HUDEP-2 (cell line): ENCODE measurements around the gene NUP210.

Source experiments
- DNase-seq, 76 experiments: peaks; one replicate each; lab custom pipeline; 2025; ENCODE audit not compliant: unreplicated experiment in 76 of 76; lab: John Stamatoyannopoulos, UW

NUP210 gene

DNA sequence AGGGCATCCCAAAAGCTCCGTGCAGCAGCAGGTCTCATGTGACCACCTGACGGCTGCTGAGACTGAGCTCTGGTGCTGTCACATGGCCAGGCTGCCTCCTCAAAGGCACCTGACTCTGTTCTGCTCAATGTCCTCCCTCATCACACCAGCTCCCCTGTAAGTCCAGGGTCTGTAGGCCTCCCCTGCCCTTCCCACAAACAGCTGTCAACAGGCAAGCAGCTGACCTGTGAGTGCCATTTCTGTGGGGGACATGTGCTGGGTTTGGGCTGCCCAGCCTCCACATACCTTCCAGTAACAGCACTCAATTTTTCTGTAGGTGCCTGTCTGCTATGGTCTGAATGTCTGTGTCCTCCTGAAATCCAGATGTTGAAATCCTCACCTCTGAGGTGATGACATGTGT, 11.2 kb downstream of the NUP210 start:
- no peak for DNase-seq

DNA sequence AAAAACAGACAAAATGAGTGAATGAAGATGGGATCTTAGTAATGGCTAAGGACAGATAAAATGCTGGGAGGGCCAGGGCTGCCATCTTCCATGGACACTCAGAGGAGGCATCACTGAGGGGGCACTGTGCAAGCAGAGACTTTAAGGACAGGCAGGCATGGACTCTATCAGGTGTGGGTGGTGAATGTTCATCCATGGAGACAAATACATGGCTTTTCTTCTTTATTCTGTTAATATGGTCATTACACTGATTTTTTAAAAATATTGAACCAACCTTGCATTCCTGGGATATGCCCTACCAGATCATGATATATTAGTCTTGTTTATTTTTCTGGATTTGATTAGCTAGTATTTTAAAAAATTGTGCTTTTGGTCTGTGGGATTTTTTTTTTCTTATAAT, 12.2 kb downstream of the NUP210 start:
- DNase-seq, result no peak

DNA sequence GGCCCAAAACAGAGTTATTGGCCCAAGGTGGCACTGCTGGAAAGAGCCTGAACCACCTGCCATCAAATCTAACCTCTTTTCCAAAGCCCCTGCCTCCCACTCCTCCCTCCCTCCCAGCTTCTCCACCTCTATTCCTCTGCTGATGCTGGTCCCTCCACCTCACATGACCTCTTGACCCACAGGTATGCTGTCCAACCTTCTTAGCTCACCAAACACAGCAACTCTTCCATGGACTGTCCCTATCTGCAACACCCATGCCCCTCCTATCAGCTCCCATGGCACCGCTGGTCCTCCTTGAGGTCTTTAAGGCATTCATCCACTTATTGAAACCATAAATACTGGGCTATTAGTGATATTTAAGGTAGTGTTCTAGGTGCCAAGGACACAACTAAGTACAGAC, 12.6 kb downstream of the NUP210 start:
- no peak for DNase-seq

DNA sequence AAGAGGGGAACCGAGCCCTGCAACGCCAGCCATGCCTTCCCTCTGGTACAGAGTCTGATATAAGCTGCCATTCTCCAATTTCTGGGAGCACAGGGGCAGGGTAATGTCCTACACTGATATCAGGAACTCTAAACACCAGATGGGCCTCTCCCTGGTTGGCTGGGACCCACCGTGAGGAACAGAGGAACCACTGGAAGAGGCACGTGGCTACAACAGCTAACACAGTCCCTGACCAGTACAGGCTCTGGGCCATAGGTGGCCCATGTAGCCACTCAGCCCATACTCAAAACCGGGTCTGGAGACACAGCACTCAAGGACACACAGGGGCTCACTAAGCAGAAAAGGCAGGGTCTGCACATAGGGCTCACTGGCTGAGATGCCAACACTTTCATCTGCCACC, 13.9 kb downstream of the NUP210 start:
- peak in 9 of 76 experiments; percentile 5 to 28 (median 17) for DNase-seq

DNA sequence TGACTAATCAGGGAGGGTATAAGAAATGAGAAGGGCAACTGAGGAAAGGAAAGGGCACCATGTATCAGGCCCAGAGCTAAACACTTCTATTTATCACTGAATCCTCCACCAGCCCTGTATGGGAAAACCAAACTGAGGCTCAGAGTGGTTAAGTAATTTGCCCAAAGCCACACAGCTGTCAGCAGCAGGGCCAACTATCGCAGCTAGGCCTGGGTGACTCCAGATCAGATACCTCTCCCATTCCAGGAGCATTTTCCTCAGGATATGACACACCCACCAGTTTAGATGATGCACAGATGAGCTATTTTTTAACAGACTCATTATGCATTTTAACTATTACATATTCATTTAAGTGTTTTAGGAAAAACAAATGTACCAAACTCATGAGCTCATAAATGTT, 14.5 kb downstream of the NUP210 start:
- DNase-seq, result no peak

DNA sequence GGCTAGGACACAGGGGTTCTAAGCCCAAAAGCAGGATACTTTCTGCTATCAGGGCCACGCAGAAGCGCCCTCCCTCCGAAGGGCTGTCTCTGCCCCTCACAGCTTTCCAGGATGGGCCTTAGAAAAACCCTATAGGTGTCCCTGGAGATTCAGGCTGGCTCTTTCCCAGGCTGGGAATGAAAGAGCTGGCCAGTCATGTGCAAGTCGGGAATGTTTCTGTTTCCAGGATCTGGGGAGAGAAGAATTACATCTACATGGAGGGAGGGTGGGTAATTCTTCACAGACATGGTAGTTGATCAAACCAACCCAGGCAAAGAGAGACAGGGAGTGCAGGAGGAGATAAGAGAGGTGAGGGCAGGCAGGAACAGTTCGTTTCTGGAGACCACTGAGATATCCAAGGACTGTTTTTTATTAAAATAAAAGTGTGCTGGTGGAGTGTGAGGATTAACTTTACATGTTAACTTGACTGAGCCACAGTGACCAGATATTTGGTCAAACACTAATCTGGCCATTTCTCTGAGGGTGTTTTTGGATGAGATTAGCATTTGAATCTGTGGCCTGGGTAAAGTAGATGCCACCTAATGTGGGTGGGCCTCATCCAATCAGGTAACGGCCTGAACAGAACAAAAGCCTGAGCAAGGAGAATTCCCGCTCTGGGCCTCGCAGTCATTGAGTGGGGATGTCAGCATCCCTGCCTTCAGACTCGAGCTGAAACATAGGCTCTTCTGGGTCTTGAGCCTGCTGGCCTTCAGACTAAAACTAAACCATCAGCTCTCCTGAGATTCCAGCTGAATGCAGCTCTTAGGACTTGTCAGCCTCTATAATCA, 15.3 kb downstream of the NUP210 start:
- peak in 25 of 76 experiments; percentile 4 to 58 (median 35) for DNase-seq

DNA sequence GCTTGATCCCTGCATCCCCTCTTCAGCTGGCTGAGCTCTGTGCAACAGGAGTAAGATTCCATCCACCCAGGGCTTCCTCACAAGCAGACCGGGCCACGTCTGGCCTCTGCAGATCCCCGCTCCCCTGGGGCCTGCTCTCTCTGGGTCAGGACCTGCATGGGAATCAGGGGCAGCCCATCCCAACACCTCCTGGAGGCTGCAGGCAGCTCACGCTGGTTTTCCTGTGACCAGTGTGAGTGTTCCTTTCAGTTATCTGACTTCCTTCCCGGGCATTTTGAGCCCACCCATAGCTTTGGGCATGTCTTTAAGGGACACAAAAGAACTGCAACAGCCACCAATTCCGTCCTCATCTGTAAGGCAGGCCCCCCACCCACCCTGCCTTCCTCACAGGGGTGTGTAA, 16.3 kb downstream of the NUP210 start:
- DNase-seq, result no peak

DNA sequence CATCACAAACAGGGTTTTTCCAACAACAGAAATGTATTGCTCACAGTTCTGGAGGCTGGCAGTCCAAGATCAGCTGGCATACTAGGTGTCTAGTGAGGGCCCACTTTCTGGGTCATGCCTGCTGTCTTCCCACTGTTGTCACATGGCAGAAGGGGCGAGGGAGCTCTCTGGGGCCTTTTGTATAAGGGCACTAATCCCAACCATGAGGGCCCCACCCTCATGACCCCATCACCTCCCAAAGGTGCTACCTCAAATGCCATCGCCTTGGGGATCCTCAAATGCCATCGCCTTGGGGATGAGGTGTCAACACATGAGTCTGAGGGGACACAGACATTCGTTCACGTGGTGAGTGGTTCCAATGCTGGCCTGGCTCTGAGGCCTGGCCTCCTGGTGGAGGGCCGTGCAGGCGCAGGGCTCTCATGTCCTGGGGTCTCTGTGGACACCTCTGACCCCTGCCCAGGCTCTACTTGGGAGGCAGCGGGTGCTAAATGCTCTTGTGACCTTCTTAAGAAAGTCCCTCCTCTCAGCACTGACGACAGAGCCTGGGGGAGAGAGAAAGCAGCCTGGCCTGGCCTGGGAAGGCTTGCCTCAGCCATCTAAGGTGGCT, 16.8 kb downstream of the NUP210 start:
- no peak for DNase-seq

DNA sequence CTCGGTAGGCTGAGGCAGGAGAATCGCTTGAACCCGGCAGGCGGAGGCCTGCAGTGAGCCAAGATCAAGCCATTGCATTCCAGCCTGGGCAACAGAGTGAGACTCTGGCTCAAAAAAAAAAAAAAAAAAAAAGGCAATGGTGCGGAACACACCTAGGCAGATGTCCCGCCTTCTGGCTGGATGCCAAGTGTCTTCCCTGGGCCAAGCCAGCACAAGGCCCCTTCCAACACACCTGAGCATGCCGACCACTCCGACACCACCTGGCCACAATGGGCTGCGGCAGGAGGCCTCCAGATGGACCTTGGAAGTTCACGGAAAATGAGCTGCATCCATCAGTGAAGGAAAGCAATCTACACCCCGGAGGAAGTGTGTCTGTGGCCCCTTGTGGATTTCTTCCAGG, 19.0 kb downstream of the NUP210 start:
- no peak for DNase-seq

DNA sequence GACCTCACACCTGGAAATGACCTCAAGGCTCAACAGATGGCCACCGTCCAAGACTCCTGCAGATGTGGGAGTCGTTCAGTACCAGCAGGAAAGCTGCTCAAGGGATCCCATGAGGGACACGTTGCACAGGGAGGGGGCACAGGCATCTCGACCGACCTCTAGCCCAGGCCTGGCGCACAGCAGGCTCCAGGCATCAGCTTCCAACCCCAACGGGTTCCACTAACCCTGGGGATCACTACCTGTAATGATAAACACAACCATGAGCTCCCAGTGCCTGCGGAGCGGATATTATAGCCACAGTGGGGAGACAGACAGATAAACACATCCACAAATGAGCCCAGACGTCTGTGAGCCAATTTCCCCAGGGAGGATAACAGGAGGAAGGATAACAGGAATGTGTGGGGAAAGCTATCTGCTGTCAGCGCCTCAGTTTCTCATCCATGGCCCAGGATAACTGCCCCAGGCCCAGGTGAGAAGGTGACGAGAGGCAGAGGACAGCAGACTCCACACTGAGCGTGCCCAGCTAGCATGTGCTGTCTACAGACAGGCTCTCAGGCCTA, 19.9 kb downstream of the NUP210 start:
- no peak for DNase-seq

DNA sequence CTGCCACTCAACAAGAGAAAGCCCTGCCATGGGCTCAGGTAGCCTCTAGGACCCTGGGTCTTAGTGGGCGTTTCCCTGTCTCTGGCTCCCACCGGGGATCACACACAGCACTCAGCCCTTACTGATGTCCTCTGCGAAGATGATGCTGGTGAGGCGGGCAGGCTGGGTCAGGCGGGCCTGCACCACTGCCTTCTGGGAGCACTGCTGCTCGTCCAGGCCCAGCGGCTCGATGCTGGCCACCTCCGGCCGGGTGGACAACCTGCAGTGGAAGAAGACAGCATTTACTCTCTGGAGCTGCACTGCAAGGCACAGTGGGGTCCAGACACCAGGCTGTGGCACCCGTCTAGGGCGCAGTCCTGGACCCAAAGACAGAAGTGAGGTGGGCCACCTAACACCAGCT, 20.5 kb downstream of the NUP210 start:
- DNase-seq, result no peak

DNA sequence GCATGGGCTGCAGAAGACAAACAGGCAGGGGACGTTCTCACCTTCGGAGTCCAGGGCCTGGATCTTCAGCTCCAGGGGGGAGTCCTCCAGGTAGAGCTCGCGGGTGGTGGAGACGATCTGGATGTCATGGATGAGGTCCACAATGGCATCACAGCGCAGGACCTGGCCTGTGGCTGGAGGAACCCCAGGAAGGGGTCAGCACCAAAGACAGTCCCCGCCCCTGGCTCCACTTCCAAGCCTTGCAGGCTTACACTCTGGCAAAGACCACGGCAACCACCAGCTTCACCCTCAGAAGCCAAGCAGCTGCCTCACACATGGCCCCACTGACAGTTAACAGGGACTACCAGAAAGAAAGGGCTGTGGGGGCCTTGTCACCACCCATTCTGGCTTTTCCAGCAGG, 22.8 kb downstream of the NUP210 start:
- no peak for DNase-seq

DNA sequence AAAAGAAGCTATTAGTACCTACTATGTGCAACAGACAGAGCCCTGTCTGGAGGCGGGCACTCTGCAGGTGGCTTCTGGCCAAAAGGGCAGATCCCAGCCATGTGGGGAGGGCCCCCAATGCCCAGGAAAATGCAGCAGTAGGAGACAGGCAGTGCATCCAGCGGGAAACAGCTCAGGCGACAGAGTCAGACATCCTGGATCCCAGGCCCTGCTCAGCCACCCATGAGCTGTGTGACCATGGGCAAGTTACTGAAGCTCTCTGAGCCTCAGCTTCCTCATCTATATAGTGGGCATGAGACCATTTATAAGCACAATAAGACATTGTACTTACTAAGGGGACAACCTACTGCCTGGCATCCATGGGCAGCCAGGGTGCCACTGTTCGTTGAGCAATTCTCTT, 25.8 kb downstream of the NUP210 start:
- DNase-seq, result no peak

DNA sequence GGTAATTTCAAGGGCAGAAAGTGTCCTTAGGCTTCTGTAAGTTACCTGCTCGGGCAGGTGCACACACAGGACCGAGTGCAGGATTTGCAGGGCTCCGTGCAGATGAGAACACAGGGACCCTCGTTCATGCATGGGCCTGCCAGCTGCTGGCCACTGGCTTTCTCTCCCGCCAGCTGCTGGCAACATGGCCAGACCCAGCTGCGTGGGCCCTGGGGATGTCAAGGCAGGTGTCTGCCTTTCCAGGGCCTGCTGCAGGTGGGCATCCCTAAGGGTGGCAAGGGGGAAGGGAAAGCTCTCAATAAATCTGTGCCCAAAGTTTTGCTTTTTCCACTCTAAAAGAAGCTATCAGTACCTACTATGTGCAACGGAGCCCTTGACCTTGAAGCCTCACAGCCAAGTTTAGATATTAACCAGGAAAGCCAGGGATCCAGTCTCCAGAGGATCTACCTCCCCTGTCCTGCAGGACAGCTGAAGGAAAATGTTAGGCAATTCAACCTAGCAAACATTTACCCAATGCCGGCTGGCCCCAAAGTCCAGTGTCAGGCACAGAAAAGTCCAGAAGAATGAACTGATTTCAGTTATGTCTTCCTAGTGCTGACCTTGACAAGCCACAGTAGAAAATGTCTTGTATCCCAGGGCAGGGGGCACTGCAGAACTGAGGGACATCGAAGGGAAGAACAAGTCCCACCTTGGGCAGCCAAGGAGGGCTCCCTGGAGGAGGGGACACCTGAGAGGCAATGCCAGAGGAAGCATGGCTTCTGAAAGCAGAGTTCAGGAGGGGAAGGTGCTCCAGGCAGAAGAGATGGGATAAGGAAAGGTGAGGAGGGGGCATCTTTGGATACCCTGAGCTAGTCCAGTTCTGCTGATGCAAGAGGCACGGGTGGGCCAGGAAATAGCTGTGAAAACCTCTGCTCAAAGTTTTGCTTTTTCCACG, 26.4 kb downstream of the NUP210 start:
- DNase-seq, result no peak

DNA sequence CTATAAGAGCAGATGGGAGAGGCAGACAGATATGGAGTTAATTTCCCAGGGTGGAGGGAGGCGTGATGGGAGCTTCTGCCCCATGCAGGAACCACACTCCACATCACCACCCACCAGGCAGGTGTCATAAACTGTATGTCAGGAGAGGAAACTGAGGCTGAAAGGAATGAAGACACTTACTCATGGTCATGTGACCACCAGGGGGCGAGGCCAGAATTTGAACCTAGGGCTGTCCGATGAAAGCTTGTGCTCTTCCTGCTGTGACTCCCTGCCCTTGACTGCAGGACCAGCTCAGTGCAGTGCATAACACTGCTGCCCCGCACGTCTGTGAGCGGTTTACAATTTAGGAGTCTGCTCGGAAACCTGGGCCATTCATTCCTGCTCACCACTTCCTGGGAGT, 28.8 kb downstream of the NUP210 start:
- DNase-seq, result peak in 1 of 76 experiments; percentile 3

DNA sequence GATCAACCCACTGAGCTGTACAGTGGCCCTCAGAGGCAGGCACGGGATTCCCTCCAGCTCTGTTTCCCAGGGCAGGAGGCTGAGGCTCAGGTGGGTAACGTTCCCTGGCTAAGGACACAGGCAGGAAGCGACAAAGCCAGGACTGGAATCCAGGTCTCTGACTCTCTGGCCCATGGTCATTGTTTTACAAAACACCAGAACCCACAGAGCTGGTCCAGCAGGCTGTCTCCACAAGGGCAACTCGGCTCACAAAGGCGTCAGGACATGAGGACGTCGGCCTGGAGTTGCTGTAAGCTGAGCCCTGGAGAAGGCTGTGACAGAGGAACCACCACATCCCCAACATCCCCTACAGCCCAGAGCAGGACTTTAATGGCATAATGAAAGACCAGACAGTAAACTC, 30.7 kb downstream of the NUP210 start:
- DNase-seq, result no peak

DNA sequence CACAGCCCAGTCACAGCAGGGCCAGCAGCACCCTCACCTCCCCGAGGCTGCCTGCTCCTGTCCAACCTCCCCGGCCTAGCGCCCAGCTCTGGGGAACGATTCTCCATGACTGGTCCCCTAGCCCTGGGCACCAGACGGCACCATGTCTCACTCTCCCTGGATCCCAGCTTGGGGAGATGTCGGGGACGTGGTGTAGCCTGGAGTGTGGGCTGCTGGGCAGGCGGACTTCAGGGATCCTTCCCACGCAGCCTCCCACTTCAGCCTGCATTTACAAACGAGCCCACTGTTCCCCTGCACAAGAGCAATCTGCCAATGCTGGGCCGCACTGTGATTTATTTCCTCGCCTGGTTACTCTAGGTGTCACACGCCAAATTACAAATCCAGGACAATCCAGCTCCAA, 31.3 kb downstream of the NUP210 start:
- DNase-seq, result no peak

DNA sequence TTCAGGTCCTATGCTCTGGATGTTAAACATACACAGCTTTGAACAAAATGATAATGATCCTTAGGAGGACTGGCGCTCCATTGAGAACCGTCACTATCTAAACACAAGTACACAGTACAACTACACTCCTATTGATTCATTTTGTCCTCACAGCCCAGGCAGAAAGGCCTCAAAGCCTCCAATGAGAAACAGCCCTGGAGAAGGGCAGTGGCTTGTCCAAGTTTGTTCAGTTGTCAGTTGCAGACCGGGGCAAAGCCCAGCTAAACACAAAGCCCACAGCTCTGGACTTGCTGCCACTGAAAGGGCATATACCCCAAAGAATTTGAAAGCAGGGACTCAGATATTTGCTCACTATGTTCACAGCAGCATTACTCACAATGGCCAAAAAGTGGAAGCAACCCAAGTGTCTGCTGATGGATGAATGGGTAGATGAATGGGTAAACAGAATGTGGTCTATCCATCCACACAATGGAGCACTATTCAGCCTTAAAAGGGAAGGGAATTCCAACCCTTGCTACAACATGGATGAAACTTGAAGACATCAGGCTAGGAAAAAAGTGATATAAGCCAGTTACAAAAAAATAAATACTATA, 34.7 kb downstream of the NUP210 start:
- no peak for DNase-seq

DNA sequence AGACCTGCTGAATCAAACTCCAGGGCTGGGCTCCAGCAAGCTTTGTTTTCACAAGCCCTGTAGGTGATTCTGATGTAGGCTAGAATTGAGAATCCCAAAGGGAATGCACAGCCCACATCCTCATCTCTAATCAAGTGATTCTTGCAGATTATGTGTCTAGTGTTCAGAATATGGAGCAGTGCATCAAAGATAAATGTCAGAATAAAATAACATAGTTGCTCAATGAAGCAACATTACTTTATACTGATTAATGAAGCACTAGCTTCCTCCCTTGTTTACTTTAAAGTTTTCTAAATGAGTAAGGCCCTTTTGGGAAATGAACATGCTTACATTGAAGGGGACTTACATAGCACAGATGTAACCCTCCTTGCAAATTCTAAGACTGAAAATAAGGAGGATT, 39.2 kb downstream of the NUP210 start:
- DNase-seq, result no peak

DNA sequence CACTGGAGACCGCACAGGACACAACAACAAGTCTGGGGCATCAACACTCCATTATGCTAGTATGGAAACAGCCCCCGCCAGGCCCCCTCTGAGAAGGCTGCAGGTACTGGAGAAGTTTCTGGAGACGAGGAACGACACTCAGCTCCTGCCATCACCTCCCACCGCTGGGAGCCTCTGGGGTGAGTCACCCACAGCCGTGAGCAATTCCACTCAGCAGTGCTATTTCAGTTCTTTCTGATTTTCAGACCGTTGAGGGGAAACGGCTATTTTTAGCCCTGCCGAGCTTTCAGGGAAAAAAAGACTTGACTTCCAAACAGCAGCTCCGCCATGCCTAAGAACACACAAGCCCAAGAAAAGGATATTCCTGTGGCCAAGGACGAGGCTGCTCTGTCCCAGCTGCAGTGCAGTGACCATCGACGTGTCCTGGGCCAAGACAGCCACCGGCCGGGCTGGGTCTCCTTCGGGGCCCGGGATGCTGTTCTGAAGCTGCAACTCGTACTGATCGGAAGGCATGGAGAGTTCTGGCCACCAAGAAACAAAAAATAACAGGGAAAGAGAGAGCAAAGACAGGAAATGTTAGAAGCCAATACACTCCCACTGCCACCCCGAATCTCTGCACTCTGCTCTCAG, 40.8 kb downstream of the NUP210 start:
- no peak for DNase-seq
